Panc1 (cell line): ENCODE data around the gene UBASH3B. TPM values are rescaled to one million over a fixed set of nuclear protein-coding genes. Genes with fewer than 3 reads are reported as not detected.

Source experiments
- ATAC-seq: fragments of 200-7000 bp; cut with Tn5 transposase; 2 replicates; pipeline ENCODE4 v1.9.1; 2020; ENCODE audit warnings: mild to moderate bottlenecking, moderate library complexity
- BruUV-seq: library from RNA; stranded (reverse); fragments of 400-500 nt; replicated peaks from 2 replicates; lab custom pipeline; 2021; lab: Mats Ljungman, UMichigan
- CTCF ChIA-PET: fragments of 300-600 bp; sonication (Branson Sonifier 250); formaldehyde crosslinking; loops from one replicate; lab custom pipeline; 2022; ENCODE audit warnings: antibody characterized with exemption; lab: Charles Lee
- POLR2A ChIA-PET: fragments of 300-600 bp; sonication (Branson Sonifier 250); formaldehyde crosslinking; loops from one replicate; lab custom pipeline; 2022; ENCODE audit warnings: antibody characterized with exemption; lab: Charles Lee
- DNase-seq: peaks from one replicate; pipeline ENCODE4 v3.0.0-alpha.2; 2010; ENCODE audit warnings: low read depth, low spot score
- H3K27ac ChIP-seq: 2 replicates; pipeline ENCODE4 v1.5.1; 2011; ENCODE audit warnings: mild to moderate bottlenecking, low read length, inconsistent platforms
- H3K27me3 ChIP-seq: fragments of 200-500 bp; sonication (Bioruptor generic); 2 replicates; pipeline ENCODE4 v1.6.0; 2014; ENCODE audit warnings: low read length, inconsistent platforms; ENCODE audit not compliant: control insufficient read depth, insufficient read depth
- H3K36me3 ChIP-seq: fragments of 200-500 bp; sonication (Bioruptor generic); 2 replicates; pipeline ENCODE4 v1.5.1; 2014; ENCODE audit warnings: inconsistent platforms, mild to moderate bottlenecking, low read length, moderate library complexity; ENCODE audit not compliant: control insufficient read depth, insufficient read depth
- H3K4me1 ChIP-seq: 2 replicates; pipeline ENCODE4 v1.5.1; 2011; ENCODE audit warnings: inconsistent platforms, mild to moderate bottlenecking, low read length, moderate library complexity; ENCODE audit not compliant: control insufficient read depth, insufficient read depth
- H3K4me3 ChIP-seq, 2 experiments: 2 replicates each; pipeline ENCODE4 v1.5.1; 2011 to 2012; ENCODE audit warnings: low read depth in 2 of 2, low read length in 2 of 2, mild to moderate bottlenecking in 2 of 2, inconsistent platforms in 1 of 2, moderate library complexity in 1 of 2
- H3K9me3 ChIP-seq: fragments of 200-500 bp; sonication (Bioruptor generic); 2 replicates; pipeline ENCODE4 v1.5.1; 2014; ENCODE audit warnings: low read depth, mild to moderate bottlenecking, inconsistent platforms, low read length, moderate library complexity; ENCODE audit not compliant: control insufficient read depth, insufficient read depth
- POLR2AphosphoS5 ChIP-seq: IDR thresholded peaks from 2 replicates; pipeline ENCODE4 v1.6.1; 2012; ENCODE audit warnings: mild to moderate bottlenecking, low read depth, low read length, moderate library complexity
- REST ChIP-seq, 2 experiments: IDR thresholded peaks; 2 replicates each; pipeline ENCODE4 v1.6.1; 2011 to 2012; ENCODE audit warnings: low read depth in 2 of 2, control low read depth in 1 of 2, low read length in 1 of 2, mild to moderate bottlenecking in 1 of 2, moderate library complexity in 1 of 2; ENCODE audit not compliant: insufficient read depth in 1 of 2
- SIN3A ChIP-seq: IDR thresholded peaks from 2 replicates; pipeline ENCODE4 v1.6.1; 2012; ENCODE audit warnings: low read depth, mild to moderate bottlenecking, low read length, moderate library complexity, borderline replicate concordance; ENCODE audit not compliant: insufficient read depth
- TCF7L2 ChIP-seq: IDR thresholded peaks from 2 replicates; pipeline ENCODE4 v1.6.1; 2011; ENCODE audit warnings: mild to moderate bottlenecking, low read depth, low read length, inconsistent platforms
- in situ Hi-C: cut with HindIII; loops from 2 replicates; pipeline ENCODE4 v1.10.0; 2016; ENCODE audit warnings: low sequenced_read_pairs, low pct_unique_long_range_greater_than_20kb
- intact Hi-C: fragments of 100-400 bp; cut with micrococcal nuclease; formaldehyde crosslinking; loops from one replicate; pipeline ENCODE4 v1.10.0; 2022; ENCODE audit not compliant: unreplicated experiment
- total RNA-seq: library from RNA; stranded (reverse); gene quantifications from one replicate; pipeline ENCODE4 v1.2.1, GENCODE V29; 2021; ENCODE audit not compliant: unreplicated experiment
- TF ChIP-seq, protein P1 (sequence below): fragments of 450-650 bp; IDR thresholded peaks from 2 replicates; pipeline ENCODE4 v1.5.1; 2017; ENCODE audit warnings: mild to moderate bottlenecking

Gene UBASH3B
- total RNA-seq, 1 experiment from 2014 or later: 55.1 TPM

- ATAC-seq (no peak), DNase-seq (no peak)
- TF ChIP-seq POLR2AphosphoS5: no peak
- no peak for TF ChIP-seq SIN3A
- TF ChIP-seq REST (IDR thresholded peaks at IDR 0.05; ENCODE audit: insufficient read depth in 1 of 2, low read depth in 2 of 2, low read length in 1 of 2): no peak
- TF ChIP-seq TCF7L2: no peak
- TF ChIP-seq, protein P1, sequence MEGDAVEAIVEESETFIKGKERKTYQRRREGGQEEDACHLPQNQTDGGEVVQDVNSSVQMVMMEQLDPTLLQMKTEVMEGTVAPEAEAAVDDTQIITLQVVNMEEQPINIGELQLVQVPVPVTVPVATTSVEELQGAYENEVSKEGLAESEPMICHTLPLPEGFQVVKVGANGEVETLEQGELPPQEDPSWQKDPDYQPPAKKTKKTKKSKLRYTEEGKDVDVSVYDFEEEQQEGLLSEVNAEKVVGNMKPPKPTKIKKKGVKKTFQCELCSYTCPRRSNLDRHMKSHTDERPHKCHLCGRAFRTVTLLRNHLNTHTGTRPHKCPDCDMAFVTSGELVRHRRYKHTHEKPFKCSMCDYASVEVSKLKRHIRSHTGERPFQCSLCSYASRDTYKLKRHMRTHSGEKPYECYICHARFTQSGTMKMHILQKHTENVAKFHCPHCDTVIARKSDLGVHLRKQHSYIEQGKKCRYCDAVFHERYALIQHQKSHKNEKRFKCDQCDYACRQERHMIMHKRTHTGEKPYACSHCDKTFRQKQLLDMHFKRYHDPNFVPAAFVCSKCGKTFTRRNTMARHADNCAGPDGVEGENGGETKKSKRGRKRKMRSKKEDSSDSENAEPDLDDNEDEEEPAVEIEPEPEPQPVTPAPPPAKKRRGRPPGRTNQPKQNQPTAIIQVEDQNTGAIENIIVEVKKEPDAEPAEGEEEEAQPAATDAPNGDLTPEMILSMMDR: no peak
- Histone ChIP-seq H3K4me3 (no peak overlapping the region), H3K27ac (no peak overlapping the region), H3K4me1 (peaks cover 24% of the 10 kb centered on the region), H3K36me3 (no peaks in the 10 kb centered on the region), H3K9me3 (peaks cover 4% of the 10 kb centered on the region; the same call in 1 of the 2 replicates), H3K27me3 (no peaks in the 10 kb centered on the region)
- in situ Hi-C loops (no loop called here), intact Hi-C loops (no loop called here)
- no TSS peak for BruUV-seq
- ChIA-PET CTCF (no interaction called here), POLR2A (interaction anchor here (0.6 kb wide), 1 partner anchor 33 kb away, joined by 5 read pairs; no protein-coding TSS in a partner anchor)
These were observed 17.4 kb downstream of the UBASH3B start for GRCh38 chr11:122672892-122673291.

DNA sequence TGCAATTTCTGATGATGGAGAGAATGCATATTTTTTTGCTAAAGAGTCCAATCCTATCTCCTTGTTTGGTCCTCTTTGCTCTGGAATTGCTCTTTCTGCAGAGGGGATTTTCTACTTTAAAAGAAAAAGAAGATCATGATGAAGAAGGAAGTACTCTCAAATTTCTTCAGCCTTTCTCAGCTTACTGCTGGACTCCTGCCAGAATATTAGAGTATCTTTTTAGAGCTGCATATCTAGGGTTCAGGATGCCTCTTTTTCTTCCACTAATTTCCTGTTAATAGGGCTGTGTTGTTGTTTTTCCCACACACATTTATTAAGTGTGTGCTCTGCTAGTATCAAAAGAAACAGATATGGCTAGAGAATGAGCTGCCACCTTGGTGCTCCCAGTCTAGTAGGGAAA, 18.2 kb downstream of the UBASH3B start:
- TF ChIP-seq, protein P1: no peak
- TF ChIP-seq POLR2AphosphoS5: no peak
- TF ChIP-seq TCF7L2: no peak
- no peak for TF ChIP-seq SIN3A
- no TSS peak for BruUV-seq
- ATAC-seq: no peak
- ChIA-PET CTCF (interaction anchor here (0.6 kb wide), 1 partner anchor 11 kb away, joined by 5 read pairs; no protein-coding TSS in a partner anchor), POLR2A (interaction anchor here (0.6 kb wide), 1 partner anchor 34 kb away, joined by 5 read pairs; no protein-coding TSS in a partner anchor)
- H3K27ac ChIP-seq: no peak overlapping the region
- peaks cover 24% of the 10 kb centered on the region for H3K4me1 ChIP-seq
- H3K36me3 ChIP-seq: no peaks in the 10 kb centered on the region
- intact Hi-C loops (no loop called here), in situ Hi-C loops (no loop called here)
- no peaks in the 10 kb centered on the region for H3K27me3 ChIP-seq
- no peak overlapping the region for H3K4me3 ChIP-seq
- peaks cover 3% of the 10 kb centered on the region; the same call in 1 of the 2 replicates for H3K9me3 ChIP-seq
- no peak for DNase-seq
